NCI-H1436 treated with DMSO at 0.1 percent for 48 hours (cell line): ENCODE measurements around the gene BCL7A.

Source experiments
- DNase-seq: peaks from one replicate; lab custom pipeline; 2025; lab: John Stamatoyannopoulos, UW

Gene BCL7A

GRCh38 chr12:122001466-122002209, 20.0 kb upstream of the BCL7A start:
- peak; percentile 88 for DNase-seq

- no peak for DNase-seq
These were observed 17.8 kb upstream of the BCL7A start for GRCh38 chr12:122003651-122004611.

GRCh38 chr12:122004633-122005071, 17.0 kb upstream of the BCL7A start:
- DNase-seq: no peak

- no peak for DNase-seq
These were observed 16.4 kb upstream of the BCL7A start for GRCh38 chr12:122005252-122005776.

GRCh38 chr12:122006186-122006926, 15.3 kb upstream of the BCL7A start:
- no peak for DNase-seq

GRCh38 chr12:122009741-122010140, 11.9 kb upstream of the BCL7A start:
- no peak for DNase-seq

- DNase-seq: no peak
These were observed 9.5 kb upstream of the BCL7A start for GRCh38 chr12:122012184-122012583.

- DNase-seq: no peak
These were observed 8.5 kb upstream of the BCL7A start for GRCh38 chr12:122013136-122013535.

GRCh38 chr12:122013791-122014590, 7.7 kb upstream of the BCL7A start:
- no peak for DNase-seq

GRCh38 chr12:122014781-122015180, 6.9 kb upstream of the BCL7A start:
- DNase-seq: no peak

- no peak for DNase-seq
These were observed 3.2 kb upstream of the BCL7A start for GRCh38 chr12:122018457-122018856.

- DNase-seq: no peak
These were observed 2.7 kb upstream of the BCL7A start for GRCh38 chr12:122018937-122019336.

- DNase-seq: no peak
These were observed 890 bp upstream of the BCL7A start for GRCh38 chr12:122020795-122021192.

- DNase-seq: no peak
These were observed 377 bp upstream of the BCL7A start for GRCh38 chr12:122021193-122021821.

- DNase-seq: no peak
These were observed 982 bp downstream of the BCL7A start for GRCh38 chr12:122022393-122023338.

- no peak for DNase-seq
These were observed 1.9 kb downstream of the BCL7A start for GRCh38 chr12:122023339-122024131.

- no peak for DNase-seq
These were observed 2.6 kb downstream of the BCL7A start for GRCh38 chr12:122024132-122024785.

GRCh38 chr12:122026706-122027333, 5.1 kb downstream of the BCL7A start:
- no peak for DNase-seq
